Nephron progenitor cell (in vitro differentiated cells): ENCODE results near the gene ABHD12B.
"Not testable (repeated sequence)": the region's sequence is repeated elsewhere in the genome, so short reads cannot be mapped to it uniquely, and the experiment has no call there.

Experiments
- DNase-seq: peaks from one replicate; pipeline ENCODE4 v3.0.0; 2021
- H3K27ac Mint-ChIP-seq: 2 replicates; pipeline ENCODE4 v1.8.0; 2021; ENCODE audit warnings: mild to moderate bottlenecking, moderate library complexity, mixed read lengths
- H3K27me3 Mint-ChIP-seq: 2 replicates; pipeline ENCODE4 v1.8.0; 2021; ENCODE audit warnings: mild to moderate bottlenecking, low read depth, mixed read lengths; ENCODE audit not compliant: poor library complexity
- H3K36me3 Mint-ChIP-seq: 2 replicates; pipeline ENCODE4 v1.8.0; 2021; ENCODE audit warnings: low read depth, mixed read lengths
- H3K4me1 Mint-ChIP-seq: 2 replicates; pipeline ENCODE4 v1.8.0; 2021; ENCODE audit warnings: mixed read lengths
- H3K4me3 Mint-ChIP-seq: 2 replicates; pipeline ENCODE4 v1.8.0; 2021; ENCODE audit warnings: mild to moderate bottlenecking, moderate library complexity, mixed read lengths
- H3K9me3 Mint-ChIP-seq: 2 replicates; pipeline ENCODE4 v1.8.0; 2021; ENCODE audit warnings: mild to moderate bottlenecking, moderate library complexity, mixed read lengths
- TF ChIP-seq, protein P1 (sequence below): fragments of 200-600 bp; sonication (generic); IDR thresholded peaks from 2 replicates; pipeline ENCODE4 v1.5.0; 2021; ENCODE audit warnings: antibody characterized with exemption

ABHD12B gene

DNA sequence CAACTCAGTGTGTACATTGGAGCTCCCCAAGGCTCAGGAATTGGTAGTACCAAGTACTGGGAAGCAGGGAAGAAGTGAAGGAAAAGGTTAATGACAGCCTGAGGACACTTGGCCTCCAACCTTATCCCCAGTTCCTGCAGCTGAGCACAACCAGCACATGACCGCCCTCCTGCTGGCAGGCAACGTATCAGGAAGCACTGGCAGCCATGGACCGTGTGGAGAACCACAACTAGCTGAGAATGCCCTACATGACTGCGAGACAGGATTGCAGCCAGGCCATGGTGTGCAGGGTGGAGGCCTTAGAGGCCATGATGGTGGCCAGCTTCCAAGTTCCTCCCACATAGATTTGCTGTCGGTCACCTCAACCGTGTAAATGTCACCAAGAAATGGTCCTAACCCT lies 45.6 kb downstream of the ABHD12B start:
- Mint-ChIP-seq H3K27ac (no peak overlapping the region), H3K9me3 (no peaks in the 10 kb centered on the region), H3K4me3 (no peak overlapping the region), H3K4me1 (peaks cover 21% of the 10 kb centered on the region), H3K27me3 (no peaks in the 10 kb centered on the region), H3K36me3 (peaks cover 45% of the 10 kb centered on the region)
- no peak for DNase-seq
- TF ChIP-seq, protein P1, sequence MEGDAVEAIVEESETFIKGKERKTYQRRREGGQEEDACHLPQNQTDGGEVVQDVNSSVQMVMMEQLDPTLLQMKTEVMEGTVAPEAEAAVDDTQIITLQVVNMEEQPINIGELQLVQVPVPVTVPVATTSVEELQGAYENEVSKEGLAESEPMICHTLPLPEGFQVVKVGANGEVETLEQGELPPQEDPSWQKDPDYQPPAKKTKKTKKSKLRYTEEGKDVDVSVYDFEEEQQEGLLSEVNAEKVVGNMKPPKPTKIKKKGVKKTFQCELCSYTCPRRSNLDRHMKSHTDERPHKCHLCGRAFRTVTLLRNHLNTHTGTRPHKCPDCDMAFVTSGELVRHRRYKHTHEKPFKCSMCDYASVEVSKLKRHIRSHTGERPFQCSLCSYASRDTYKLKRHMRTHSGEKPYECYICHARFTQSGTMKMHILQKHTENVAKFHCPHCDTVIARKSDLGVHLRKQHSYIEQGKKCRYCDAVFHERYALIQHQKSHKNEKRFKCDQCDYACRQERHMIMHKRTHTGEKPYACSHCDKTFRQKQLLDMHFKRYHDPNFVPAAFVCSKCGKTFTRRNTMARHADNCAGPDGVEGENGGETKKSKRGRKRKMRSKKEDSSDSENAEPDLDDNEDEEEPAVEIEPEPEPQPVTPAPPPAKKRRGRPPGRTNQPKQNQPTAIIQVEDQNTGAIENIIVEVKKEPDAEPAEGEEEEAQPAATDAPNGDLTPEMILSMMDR, result no peak

GRCh38 chr14:50919524-50919923 lies 47.7 kb downstream of the ABHD12B start:
- H3K4me3 Mint-ChIP-seq, H3K27me3 Mint-ChIP-seq, DNase-seq, H3K9me3 Mint-ChIP-seq, H3K27ac Mint-ChIP-seq: not testable (repeated sequence)
- peaks cover 45% of the 10 kb centered on the region for H3K36me3 Mint-ChIP-seq
- peaks cover 26% of the 10 kb centered on the region for H3K4me1 Mint-ChIP-seq

GRCh38 chr14:50920482-50921230 lies 48.8 kb downstream of the ABHD12B start:
- peaks cover 39% of the 10 kb centered on the region for H3K36me3 Mint-ChIP-seq
- TF ChIP-seq, protein P1, result no peak
- H3K27me3 Mint-ChIP-seq, result no peaks in the 10 kb centered on the region
- H3K27ac Mint-ChIP-seq, result peak overlapping the region; percentile 60
- DNase-seq, result peak; percentile 16
- H3K4me3 Mint-ChIP-seq, result no peak overlapping the region
- H3K4me1 Mint-ChIP-seq, result peaks cover 26% of the 10 kb centered on the region
- H3K9me3 Mint-ChIP-seq, result no peaks in the 10 kb centered on the region

DNA sequence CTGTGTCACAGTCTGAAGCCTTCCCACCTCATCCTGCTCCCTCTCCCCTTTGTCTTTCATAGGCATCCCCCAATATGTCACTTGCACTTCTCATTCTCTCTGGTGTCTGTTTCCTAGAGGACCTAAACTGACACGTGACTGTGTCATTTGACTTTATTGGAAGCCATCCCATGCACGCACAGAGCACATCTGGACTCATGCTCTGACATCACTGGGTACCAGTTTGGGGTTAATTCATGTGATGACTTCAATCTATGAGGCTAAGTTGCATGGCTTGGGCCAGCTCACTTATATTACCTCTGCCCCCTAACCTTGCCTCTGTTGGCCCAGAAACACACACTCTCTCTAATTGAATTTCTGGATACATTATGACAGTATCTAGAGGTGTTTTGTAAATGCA lies 51.0 kb downstream of the ABHD12B start:
- no peak overlapping the region for H3K4me3 Mint-ChIP-seq

DNA sequence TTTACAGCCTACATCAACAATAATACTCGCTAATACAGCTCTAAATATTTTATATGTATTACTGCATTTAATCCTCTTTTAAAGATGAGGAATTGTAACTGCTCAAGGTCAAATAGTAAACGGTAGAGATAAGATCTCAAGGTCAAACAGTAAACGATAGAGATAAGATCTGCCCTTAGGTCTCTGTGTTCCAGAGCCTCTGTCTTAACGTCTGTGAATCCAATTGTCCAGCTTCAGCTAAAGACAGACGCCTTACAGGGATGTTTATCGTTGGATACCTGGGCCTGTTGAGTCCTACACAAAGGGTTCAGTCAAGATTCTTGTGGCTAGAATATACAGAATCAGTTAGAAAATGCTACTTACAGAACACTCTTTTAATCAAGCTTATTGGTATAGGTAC lies 52.4 kb downstream of the ABHD12B start:
- DNase-seq, result no peak
- H3K9me3 Mint-ChIP-seq, result no peaks in the 10 kb centered on the region
- TF ChIP-seq, protein P1, result no peak
- H3K27ac Mint-ChIP-seq, result no peak overlapping the region
- peaks cover 5% of the 10 kb centered on the region for H3K27me3 Mint-ChIP-seq
- H3K4me1 Mint-ChIP-seq, result peaks cover 26% of the 10 kb centered on the region
- peaks cover 22% of the 10 kb centered on the region for H3K36me3 Mint-ChIP-seq
- no peak overlapping the region for H3K4me3 Mint-ChIP-seq

More for the DNA sequence above, 51.0 kb downstream of the ABHD12B start:
- peaks cover 31% of the 10 kb centered on the region for H3K36me3 Mint-ChIP-seq
- H3K4me1 Mint-ChIP-seq, result peaks cover 26% of the 10 kb centered on the region
- TF ChIP-seq, protein P1, result no peak
- no peaks in the 10 kb centered on the region for H3K9me3 Mint-ChIP-seq
- DNase-seq, result no peak
- no peak overlapping the region for H3K27ac Mint-ChIP-seq
- H3K27me3 Mint-ChIP-seq, result peaks cover 2% of the 10 kb centered on the region

DNA sequence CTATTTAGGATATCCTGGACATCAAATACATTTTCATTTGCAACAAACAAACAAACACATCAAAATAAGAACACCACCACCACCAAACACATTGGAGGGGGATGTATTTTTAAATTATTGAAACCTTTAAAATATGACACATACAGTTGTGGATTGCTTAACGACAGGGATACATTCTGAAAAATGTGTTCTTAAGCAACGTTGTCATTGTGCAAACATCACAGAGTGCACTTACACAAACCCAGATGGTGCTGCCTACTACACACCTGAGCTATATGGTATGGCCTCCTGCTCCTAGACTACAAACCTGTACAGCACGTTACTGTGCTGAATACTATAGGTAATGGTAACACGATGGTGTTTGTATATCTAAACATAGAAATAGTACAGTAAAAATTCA lies 53.0 kb downstream of the ABHD12B start:
- peaks cover 26% of the 10 kb centered on the region for H3K4me1 Mint-ChIP-seq
- H3K27ac Mint-ChIP-seq, result no peak overlapping the region
- H3K4me3 Mint-ChIP-seq, result no peak overlapping the region
- peaks cover 24% of the 10 kb centered on the region for H3K36me3 Mint-ChIP-seq
- peaks cover 5% of the 10 kb centered on the region for H3K27me3 Mint-ChIP-seq
- TF ChIP-seq, protein P1, result no peak
- no peak for DNase-seq
- no peaks in the 10 kb centered on the region for H3K9me3 Mint-ChIP-seq
